WTC11 (cell line): ENCODE data around the gene MACROD2. TPM values are rescaled to one million over a fixed set of nuclear protein-coding genes. Genes with fewer than 3 reads are reported as not detected.

Experiments used
- ATAC-seq: fragments of 200-7000 bp; cut with Tn5 transposase; 2 replicates; pipeline ENCODE4 v1.10.0; 2021; ENCODE audit warnings: mild to moderate bottlenecking, moderate library complexity
- CTCF ChIA-PET: fragments of 300-600 bp; sonication (Branson Sonifier 250); formaldehyde crosslinking; loops from one replicate; lab custom pipeline; 2021; ENCODE audit warnings: antibody characterized with exemption; lab: Charles Lee
- POLR2A ChIA-PET: fragments of 350-600 bp; sonication (Branson Sonifier 250); formaldehyde crosslinking; loops from one replicate; lab custom pipeline; 2021; ENCODE audit warnings: antibody characterized with exemption; lab: Charles Lee
- DNase-seq: peaks from one replicate; pipeline ENCODE4 v3.0.0; 2021; ENCODE audit warnings: low spot score
- H3K27ac Mint-ChIP-seq: 2 replicates; pipeline ENCODE4 v1.8.0; 2021; ENCODE audit warnings: mixed read lengths
- H3K27me3 Mint-ChIP-seq: 2 replicates; pipeline ENCODE4 v1.8.0; 2021; ENCODE audit warnings: low read depth, mild to moderate bottlenecking, moderate library complexity, mixed read lengths
- H3K36me3 Mint-ChIP-seq: 2 replicates; pipeline ENCODE4 v1.8.0; 2021; ENCODE audit warnings: mixed read lengths
- H3K4me1 Mint-ChIP-seq: 2 replicates; pipeline ENCODE4 v1.8.0; 2022; ENCODE audit warnings: mixed read lengths
- H3K4me3 Mint-ChIP-seq: 2 replicates; pipeline ENCODE4 v1.8.0; 2021; ENCODE audit warnings: mild to moderate bottlenecking, moderate library complexity, mixed read lengths
- H3K9me3 Mint-ChIP-seq: 2 replicates; pipeline ENCODE4 v1.8.0; 2021; ENCODE audit warnings: mixed read lengths
- ATF1 ChIP-seq: sonication (generic); formaldehyde crosslinking; IDR thresholded peaks from 2 replicates; pipeline ENCODE4 v1.8.1; 2023; ENCODE audit warnings: mild to moderate bottlenecking, moderate library complexity, missing genetic modification reagents
- CDX4 ChIP-seq: fragments of 250-450 bp; sonication (Bioruptor Pico); IDR thresholded peaks from 2 replicates; pipeline ENCODE4 v1.9.0; 2021; ENCODE audit warnings: moderate library complexity, mild to moderate bottlenecking, inconsistent platforms, borderline replicate concordance
- E2F5 ChIP-seq: sonication (generic); formaldehyde crosslinking; IDR thresholded peaks from 2 replicates; pipeline ENCODE4 v1.8.1; 2022; ENCODE audit warnings: mild to moderate bottlenecking, moderate library complexity, missing genetic modification reagents
- FOXJ3 ChIP-seq: sonication (generic); formaldehyde crosslinking; IDR thresholded peaks from 2 replicates; pipeline ENCODE4 v1.9.0; 2021; ENCODE audit warnings: missing genetic modification reagents, mild to moderate bottlenecking, borderline replicate concordance
- GABPB1 ChIP-seq: sonication (generic); formaldehyde crosslinking; IDR thresholded peaks from 2 replicates; pipeline ENCODE4 v1.8.1; 2023; ENCODE audit warnings: mild to moderate bottlenecking, missing genetic modification reagents
- GTF2I ChIP-seq: fragments of 250-450 bp; sonication (Bioruptor Pico); conservative IDR thresholded peaks from 2 replicates; pipeline ENCODE4 v1.4.0; 2021; ENCODE audit warnings: mild to moderate bottlenecking
- JUN ChIP-seq: sonication (generic); formaldehyde crosslinking; IDR thresholded peaks from 2 replicates; pipeline ENCODE4 v1.8.0; 2023; ENCODE audit warnings: mild to moderate bottlenecking, missing genetic modification reagents
- NFATC4 ChIP-seq: fragments of 250-450 bp; sonication (Bioruptor Pico); IDR thresholded peaks from 2 replicates; pipeline ENCODE4 v1.9.0; 2021; ENCODE audit warnings: mild to moderate bottlenecking
- NR1H2 ChIP-seq: sonication (generic); formaldehyde crosslinking; IDR thresholded peaks from 2 replicates; pipeline ENCODE4 v1.9.0; 2021; ENCODE audit warnings: mild to moderate bottlenecking, moderate library complexity, missing genetic modification reagents
- NR2C2 ChIP-seq: sonication (generic); formaldehyde crosslinking; IDR thresholded peaks from 2 replicates; pipeline ENCODE4 v1.8.0; 2022; ENCODE audit warnings: mild to moderate bottlenecking, missing genetic modification reagents
- PRDM15 ChIP-seq: sonication (generic); formaldehyde crosslinking; IDR thresholded peaks from 2 replicates; pipeline ENCODE4 v1.8.0; 2022; ENCODE audit warnings: missing genetic modification reagents
- PREB ChIP-seq: sonication (generic); formaldehyde crosslinking; IDR thresholded peaks from 2 replicates; pipeline ENCODE4 v1.8.1; 2022; ENCODE audit warnings: mild to moderate bottlenecking, missing genetic modification reagents, moderate library complexity, borderline replicate concordance
- PRRX2 ChIP-seq: fragments of 250-450 bp; sonication (Bioruptor Pico); IDR thresholded peaks from 2 replicates; pipeline ENCODE4 v1.8.0; 2021; ENCODE audit warnings: mild to moderate bottlenecking
- SMAD4 ChIP-seq: sonication (generic); formaldehyde crosslinking; IDR thresholded peaks from 2 replicates; pipeline ENCODE4 v1.8.0; 2022; ENCODE audit warnings: mild to moderate bottlenecking, missing genetic modification reagents
- SP1 ChIP-seq: sonication (generic); formaldehyde crosslinking; conservative IDR thresholded peaks from 2 replicates; pipeline ENCODE4 v1.8.1; 2022; ENCODE audit warnings: missing genetic modification reagents
- TCF7 ChIP-seq: sonication (generic); formaldehyde crosslinking; IDR thresholded peaks from 2 replicates; pipeline ENCODE4 v1.8.0; 2022; ENCODE audit warnings: mild to moderate bottlenecking, low read depth, missing genetic modification reagents, moderate library complexity
- TP53 ChIP-seq: sonication (generic); formaldehyde crosslinking; IDR thresholded peaks from 2 replicates; pipeline ENCODE4 v1.8.1; 2023; ENCODE audit warnings: mild to moderate bottlenecking, missing genetic modification reagents
- ZNF425 ChIP-seq: fragments of 250-450 bp; sonication (Bioruptor Pico); conservative IDR thresholded peaks from 2 replicates; pipeline ENCODE4 v1.9.0; 2021; ENCODE audit warnings: mild to moderate bottlenecking
- ZNF512 ChIP-seq: sonication (generic); formaldehyde crosslinking; IDR thresholded peaks from 2 replicates; pipeline ENCODE4 v1.8.1; 2022; ENCODE audit warnings: missing genetic modification reagents, borderline replicate concordance
- total RNA-seq: library from RNA; stranded (reverse); gene quantifications from 3 replicates; pipeline ENCODE4 v1.2.3, GENCODE V29; 2021

MACROD2 gene
- total RNA-seq, 1 experiment from 2014 or later = 4.1 TPM

GRCh38 chr20:14986026-14986655 is 990.8 kb downstream of the MACROD2 start:
- ChIA-PET CTCF (no interaction called here), POLR2A (no interaction called here)
- peaks cover 36% of the 10 kb centered on the region for H3K36me3 Mint-ChIP-seq
- no peak overlapping the region for H3K27ac Mint-ChIP-seq
- peaks cover 44% of the 10 kb centered on the region for H3K9me3 Mint-ChIP-seq
- TF ChIP-seq GABPB1 (CRISPR knock-in tag) (peak; percentile 86), GTF2I (CRISPR knock-in tag) (no peak), ZNF425 (CRISPR knock-in tag) (no peak)
- no peak overlapping the region for H3K4me3 Mint-ChIP-seq
- H3K27me3 Mint-ChIP-seq = peaks cover 9% of the 10 kb centered on the region; the same call in 1 of the 2 replicates
- H3K4me1 Mint-ChIP-seq = no peaks in the 10 kb centered on the region
- ATAC-seq = no peak
- DNase-seq = no peak

- ATAC-seq = no peak
- peaks cover 9% of the 10 kb centered on the region; the same call in 1 of the 2 replicates for H3K27me3 Mint-ChIP-seq
- peaks cover 39% of the 10 kb centered on the region for H3K9me3 Mint-ChIP-seq
- no peak for DNase-seq
- H3K4me3 Mint-ChIP-seq = no peak overlapping the region
- ChIA-PET POLR2A (no interaction called here), CTCF (no interaction called here)
- no peak overlapping the region for H3K27ac Mint-ChIP-seq
- peaks cover 31% of the 10 kb centered on the region for H3K36me3 Mint-ChIP-seq
- H3K4me1 Mint-ChIP-seq = no peaks in the 10 kb centered on the region
- TF ChIP-seq GABPB1 (CRISPR knock-in tag) (no peak), NR2C2 (CRISPR knock-in tag) (no peak), PREB (no peak), NR1H2 (CRISPR knock-in tag) (no peak), NFATC4 (CRISPR knock-in tag) (no peak), FOXJ3 (CRISPR knock-in tag) (no peak), TCF7 (CRISPR knock-in tag) (no peak), PRDM15 (CRISPR knock-in tag) (no peak)
These were observed 991.3 kb downstream of the MACROD2 start for GRCh38 chr20:14986656-14987055.

- POLR2A ChIA-PET = interaction anchor here (0.6 kb wide), 1 partner anchor 69 kb away, joined by 3 read pairs; no protein-coding TSS in a partner anchor
- no peaks in the 10 kb centered on the region for H3K4me1 Mint-ChIP-seq
- DNase-seq (no peak), ATAC-seq (no peak)
- H3K9me3 Mint-ChIP-seq = peaks cover 9% of the 10 kb centered on the region
- H3K36me3 Mint-ChIP-seq = peaks cover under 1% of the 10 kb centered on the region; the same call in 1 of the 2 replicates
- peaks cover 1% of the 10 kb centered on the region; the same call in 1 of the 2 replicates for H3K27me3 Mint-ChIP-seq
- no peak overlapping the region for H3K4me3 Mint-ChIP-seq
- CTCF ChIA-PET = interaction anchor here (0.6 kb wide), 1 partner anchor 60 kb away, joined by 3 read pairs; no protein-coding TSS in a partner anchor
- H3K27ac Mint-ChIP-seq = no peak overlapping the region
- no peak for TF ChIP-seq TP53 (CRISPR knock-in tag)
- TF ChIP-seq ZNF512 (CRISPR knock-in tag) = no peak
- no peak for TF ChIP-seq CDX4 (CRISPR knock-in tag)
- TF ChIP-seq SMAD4 (CRISPR knock-in tag) = no peak
- no peak for TF ChIP-seq ATF1 (CRISPR knock-in tag)
- TF ChIP-seq JUN (CRISPR knock-in tag) = no peak
- no peak for TF ChIP-seq PRRX2
- no peak for TF ChIP-seq GABPB1 (CRISPR knock-in tag)
- no peak for TF ChIP-seq SP1 (CRISPR knock-in tag)
- no peak for TF ChIP-seq E2F5 (CRISPR knock-in tag)
These were observed 994.4 kb downstream of the MACROD2 start for GRCh38 chr20:14989535-14990290.
